ENCODE results near the gene IGFL2.
"Not testable (repeated sequence)": the region's sequence is repeated elsewhere in the genome, so short reads cannot be mapped to it uniquely, and the experiment has no call there.

IGFL2 gene

GRCh38 chr19:46191972-46192371 lies 43.9 kb downstream of the IGFL2 start:
- Mint-ChIP-seq H3K4me3 (no peak overlapping the region), H3K4me1 (ENCODE audit: low read depth) (no peaks in the 10 kb centered on the region), H3K36me3 (ENCODE audit: low read depth) (no peaks in the 10 kb centered on the region), H3K9me3 (no peaks in the 10 kb centered on the region), H3K27me3 (ENCODE audit: low read depth) (peaks cover 28% of the 10 kb centered on the region), H3K27ac (peak overlapping the region; percentile 45)

- H3K9me3 Mint-ChIP-seq; H3K36me3 Mint-ChIP-seq (ENCODE audit: low read depth); H3K4me1 Mint-ChIP-seq (ENCODE audit: low read depth); H3K4me3 Mint-ChIP-seq; H3K27ac Mint-ChIP-seq: not testable (repeated sequence)
- peaks cover 28% of the 10 kb centered on the region for H3K27me3 Mint-ChIP-seq (ENCODE audit: low read depth)
Observed at GRCh38 chr19:46192626-46192991, 44.6 kb downstream of the IGFL2 start.

- no peak overlapping the region for H3K4me3 Mint-ChIP-seq
- no peaks in the 10 kb centered on the region for H3K4me1 Mint-ChIP-seq (ENCODE audit: low read depth)
- no peaks in the 10 kb centered on the region for H3K36me3 Mint-ChIP-seq (ENCODE audit: low read depth)
- H3K27me3 Mint-ChIP-seq (ENCODE audit: low read depth), result peaks cover 24% of the 10 kb centered on the region
- no peak overlapping the region for H3K27ac Mint-ChIP-seq
- no peaks in the 10 kb centered on the region for H3K9me3 Mint-ChIP-seq
Observed at GRCh38 chr19:46192992-46193650, 45.1 kb downstream of the IGFL2 start.

- Mint-ChIP-seq H3K27ac (no peak overlapping the region), H3K27me3 (ENCODE audit: low read depth) (peaks cover 22% of the 10 kb centered on the region), H3K4me3 (no peak overlapping the region), H3K9me3 (no peaks in the 10 kb centered on the region), H3K4me1 (ENCODE audit: low read depth) (no peaks in the 10 kb centered on the region), H3K36me3 (ENCODE audit: low read depth) (no peaks in the 10 kb centered on the region)
Observed at GRCh38 chr19:46193678-46194077, 45.6 kb downstream of the IGFL2 start.

- no peaks in the 10 kb centered on the region for H3K9me3 Mint-ChIP-seq
- H3K4me3 Mint-ChIP-seq, result no peak overlapping the region
- no peaks in the 10 kb centered on the region for H3K4me1 Mint-ChIP-seq (ENCODE audit: low read depth)
- peaks cover 13% of the 10 kb centered on the region for H3K27me3 Mint-ChIP-seq (ENCODE audit: low read depth)
- H3K36me3 Mint-ChIP-seq (ENCODE audit: low read depth), result no peaks in the 10 kb centered on the region
- H3K27ac Mint-ChIP-seq, result no peak overlapping the region
Observed at GRCh38 chr19:46195104-46195503, 47.1 kb downstream of the IGFL2 start.

GRCh38 chr19:46195919-46196318 lies 47.9 kb downstream of the IGFL2 start:
- not testable (repeated sequence) for H3K4me1 Mint-ChIP-seq (ENCODE audit: low read depth); H3K36me3 Mint-ChIP-seq (ENCODE audit: low read depth); H3K27me3 Mint-ChIP-seq (ENCODE audit: low read depth); H3K9me3 Mint-ChIP-seq; H3K27ac Mint-ChIP-seq; H3K4me3 Mint-ChIP-seq

DNA sequence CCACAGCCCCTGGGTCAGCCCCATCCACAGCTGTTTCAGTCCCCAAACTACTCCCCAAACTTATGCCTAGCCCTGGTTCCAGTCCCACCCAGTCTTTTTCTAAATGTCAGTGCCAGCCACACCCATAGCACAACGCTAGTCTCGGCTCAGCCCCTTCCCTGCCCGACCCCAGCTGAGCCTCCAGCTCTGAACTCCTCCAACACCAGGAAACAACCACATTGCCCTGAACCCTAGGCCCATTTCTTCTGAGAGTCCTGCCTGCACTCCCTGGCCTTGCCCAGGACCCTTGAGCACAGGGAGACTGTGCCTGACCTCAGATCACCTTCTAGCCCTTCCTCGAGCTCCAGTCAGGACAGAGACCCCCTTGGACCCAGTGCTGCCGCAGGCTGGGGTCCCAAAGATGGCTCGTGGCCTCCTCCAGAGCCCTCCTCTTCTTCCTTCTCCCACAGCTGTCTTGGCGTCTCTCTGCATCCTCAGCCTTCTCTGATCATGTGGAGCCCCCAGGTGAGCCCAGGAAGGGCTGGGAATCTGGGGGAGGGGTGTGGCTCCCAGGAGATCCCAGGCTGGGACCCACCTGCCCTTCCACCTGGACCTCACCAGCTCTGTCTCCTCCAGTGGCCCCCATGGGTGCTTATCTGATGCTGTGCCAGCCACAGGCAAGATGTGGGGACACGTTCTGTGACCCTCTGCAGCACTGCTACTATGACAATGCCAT lies 48.5 kb downstream of the IGFL2 start:
- Mint-ChIP-seq H3K27me3 (ENCODE audit: low read depth) (peaks cover 13% of the 10 kb centered on the region), H3K4me3 (no peak overlapping the region), H3K27ac (no peak overlapping the region)

GRCh38 chr19:46197314-46198070 lies 49.5 kb downstream of the IGFL2 start:
- Mint-ChIP-seq H3K27me3 (ENCODE audit: low read depth) (peaks cover 20% of the 10 kb centered on the region), H3K36me3 (ENCODE audit: low read depth) (no peaks in the 10 kb centered on the region), H3K4me3 (no peak overlapping the region), H3K27ac (no peak overlapping the region), H3K9me3 (no peaks in the 10 kb centered on the region), H3K4me1 (ENCODE audit: low read depth) (no peaks in the 10 kb centered on the region)

More for the DNA sequence above, 48.5 kb downstream of the IGFL2 start:
- no peaks in the 10 kb centered on the region for H3K4me1 Mint-ChIP-seq (ENCODE audit: low read depth)
- H3K36me3 Mint-ChIP-seq (ENCODE audit: low read depth), result no peaks in the 10 kb centered on the region
- H3K9me3 Mint-ChIP-seq, result no peaks in the 10 kb centered on the region

- peaks cover 27% of the 10 kb centered on the region for H3K27me3 Mint-ChIP-seq (ENCODE audit: low read depth)
- no peaks in the 10 kb centered on the region for H3K36me3 Mint-ChIP-seq (ENCODE audit: low read depth)
- no peaks in the 10 kb centered on the region for H3K4me1 Mint-ChIP-seq (ENCODE audit: low read depth)
- H3K4me3 Mint-ChIP-seq, result no peak overlapping the region
- no peaks in the 10 kb centered on the region for H3K9me3 Mint-ChIP-seq
- H3K27ac Mint-ChIP-seq, result no peak overlapping the region
Observed at GRCh38 chr19:46198756-46199155, 50.7 kb downstream of the IGFL2 start.

- Mint-ChIP-seq H3K4me3 (no peak overlapping the region), H3K27me3 (ENCODE audit: low read depth) (peaks cover 25% of the 10 kb centered on the region), H3K9me3 (no peaks in the 10 kb centered on the region)
Observed at GRCh38 chr19:46201454-46202310, 53.6 kb downstream of the IGFL2 start.

GRCh38 chr19:46202426-46202825 lies 54.4 kb downstream of the IGFL2 start:
- no peak overlapping the region for H3K4me3 Mint-ChIP-seq
- no peak overlapping the region for H3K27ac Mint-ChIP-seq
- no peaks in the 10 kb centered on the region for H3K4me1 Mint-ChIP-seq (ENCODE audit: low read depth)
- H3K9me3 Mint-ChIP-seq, result no peaks in the 10 kb centered on the region
- peaks cover 22% of the 10 kb centered on the region for H3K27me3 Mint-ChIP-seq (ENCODE audit: low read depth)
- no peaks in the 10 kb centered on the region for H3K36me3 Mint-ChIP-seq (ENCODE audit: low read depth)

More at GRCh38 chr19:46201454-46202310, 53.6 kb downstream of the IGFL2 start:
- no peaks in the 10 kb centered on the region for H3K36me3 Mint-ChIP-seq (ENCODE audit: low read depth)
- no peaks in the 10 kb centered on the region for H3K4me1 Mint-ChIP-seq (ENCODE audit: low read depth)
- H3K27ac Mint-ChIP-seq, result no peak overlapping the region

DNA sequence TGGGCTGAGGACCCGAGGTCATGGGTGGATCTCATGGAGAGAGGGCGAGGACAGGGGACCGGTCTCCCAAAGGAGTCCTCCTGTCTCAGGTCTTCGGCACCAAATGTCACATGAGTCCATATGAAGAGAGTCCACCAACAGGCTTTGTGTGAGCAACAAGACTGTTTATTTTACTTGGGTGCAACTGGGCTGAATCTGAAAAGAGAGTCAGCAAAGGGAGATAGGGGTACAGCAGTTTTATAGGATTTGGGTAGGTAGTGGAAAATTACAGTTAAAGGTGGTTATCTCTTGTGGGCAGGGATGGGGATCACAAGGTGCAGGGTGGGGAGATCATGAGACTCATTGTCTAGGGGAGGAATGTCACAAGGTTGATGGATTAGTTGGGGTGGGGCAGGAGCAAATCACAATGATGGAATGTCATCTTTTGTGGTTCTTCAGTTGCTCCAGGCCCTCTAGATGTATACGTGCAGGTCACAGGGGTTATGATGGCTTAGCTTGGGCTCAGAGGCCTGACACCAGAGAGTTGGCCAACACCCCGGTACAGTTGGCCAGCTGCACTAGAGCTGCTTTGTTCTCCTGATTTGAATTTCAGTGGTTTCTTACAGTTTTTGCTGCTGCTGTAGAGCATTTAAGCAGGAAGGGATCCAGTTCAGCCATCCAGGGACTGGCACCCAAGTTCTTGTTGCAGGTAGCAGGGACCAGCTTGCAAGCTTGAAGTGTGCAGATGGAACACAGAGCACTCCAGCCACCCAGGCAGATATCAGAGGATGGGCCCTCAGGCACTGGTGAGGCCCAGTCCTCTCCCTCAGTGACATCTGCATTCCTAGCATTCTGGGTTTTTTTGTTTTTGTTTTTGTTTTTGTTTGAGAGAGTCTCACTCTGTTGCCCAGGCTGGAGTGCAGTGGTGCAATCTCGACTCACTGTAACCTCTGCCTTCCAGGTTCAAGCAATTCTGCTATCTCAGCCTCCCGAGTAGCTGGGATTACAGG lies 55.1 kb downstream of the IGFL2 start:
- Mint-ChIP-seq H3K27ac (no peak overlapping the region), H3K4me1 (ENCODE audit: low read depth) (no peaks in the 10 kb centered on the region), H3K9me3 (no peaks in the 10 kb centered on the region), H3K4me3 (no peak overlapping the region), H3K27me3 (ENCODE audit: low read depth) (peaks cover 22% of the 10 kb centered on the region), H3K36me3 (ENCODE audit: low read depth) (no peaks in the 10 kb centered on the region)

GRCh38 chr19:46204008-46204407 lies 56.0 kb downstream of the IGFL2 start:
- Mint-ChIP-seq H3K4me1 (ENCODE audit: low read depth) (peaks cover 2% of the 10 kb centered on the region), H3K4me3 (no peak overlapping the region), H3K36me3 (ENCODE audit: low read depth) (no peaks in the 10 kb centered on the region), H3K27me3 (ENCODE audit: low read depth) (peaks cover 18% of the 10 kb centered on the region), H3K27ac (no peak overlapping the region), H3K9me3 (no peaks in the 10 kb centered on the region)

Measured in T-helper 1 cell treated with Interleukin-12 subunit alpha and Interleukin-12 subunit beta and Interleukin-4 antibody, amounts not matched to agents 30 μg/mL and 1 μg/mL, for 36 hours (primary cell).